GM21447 (cell line): Measurements from ENCODE around the gene KCNMA1.

ENCODE experiments used
- ATAC-seq: cut with Tn5 transposase; IDR thresholded peaks from one replicate; pipeline ENCODE4 v1.9.1; 2021; ENCODE audit not compliant: unreplicated experiment

The KCNMA1 gene

GRCh38 chr10:76864922-76865321, 772.7 kb downstream of the KCNMA1 start:
- no peak for ATAC-seq

- no peak for ATAC-seq
These were observed 778.9 kb downstream of the KCNMA1 start for GRCh38 chr10:76858721-76859120.

GRCh38 chr10:76840802-76841201, 796.8 kb downstream of the KCNMA1 start:
- no peak for ATAC-seq

DNA sequence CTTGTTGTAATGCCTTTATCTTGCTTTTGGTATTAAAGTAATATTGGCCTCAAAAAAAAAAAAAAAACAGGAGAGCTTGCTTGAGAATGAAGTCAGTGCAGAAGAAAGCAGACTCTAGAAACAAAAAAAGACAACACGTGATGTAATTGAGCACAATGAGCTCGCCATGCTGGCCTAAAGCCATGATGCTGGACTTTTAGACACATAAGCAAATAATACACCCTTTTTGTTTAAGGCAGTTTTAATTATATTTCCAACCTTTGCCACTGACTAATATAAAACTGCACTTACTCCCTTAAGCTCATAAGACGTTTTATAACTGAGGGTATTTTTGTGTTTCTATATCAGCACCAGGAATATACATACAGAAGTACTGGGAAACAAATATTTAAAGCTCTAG, 798.3 kb downstream of the KCNMA1 start:
- no peak for ATAC-seq

DNA sequence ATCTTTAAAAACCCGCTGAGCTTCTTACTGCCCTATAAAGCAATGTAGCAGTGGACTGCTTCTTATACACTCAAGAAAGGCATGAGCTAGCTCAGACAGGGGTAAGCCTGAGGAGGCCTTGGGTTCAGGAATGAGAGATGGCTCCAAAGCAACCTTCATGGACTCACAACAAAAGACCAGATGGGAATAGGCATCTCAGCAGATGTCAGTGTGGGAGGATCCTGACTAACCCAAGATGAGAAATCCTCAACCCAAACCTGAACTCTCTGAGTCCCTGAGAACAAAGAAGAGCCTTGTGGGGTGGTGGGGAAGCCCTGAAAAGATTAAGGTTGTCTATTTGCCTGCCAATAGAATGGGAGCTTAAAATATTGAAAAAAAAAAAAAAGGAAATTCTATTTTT, 807.4 kb downstream of the KCNMA1 start:
- no peak for ATAC-seq

- ATAC-seq = no peak
These were observed 807.9 kb downstream of the KCNMA1 start for GRCh38 chr10:76829724-76830123.
